GM12891 (cell line): ENCODE data around the gene MFSD8.

Source experiments
- POLR2A ChIP-seq: IDR thresholded peaks from 2 replicates; pipeline ENCODE4 v1.6.1; 2011; ENCODE audit warnings: low read depth, low read length, control low read depth
- POLR2AphosphoS5 ChIP-seq: IDR thresholded peaks from 2 replicates; pipeline ENCODE4 v1.6.1; 2011; ENCODE audit warnings: low read depth, low read length, control low read depth

GRCh38 chr4:127916512-127916911 lies 48.5 kb downstream of the MFSD8 start:
- no peak for TF ChIP-seq POLR2AphosphoS5
- TF ChIP-seq POLR2A = no peak
